Fibroblast of mammary gland (primary cell): ENCODE results near the gene RBP5.

Experiments used
- DNase-seq: peaks from one replicate; pipeline ENCODE4 v3.0.0-alpha.2; 2010; ENCODE audit warnings: low read depth
- H3K4me3 ChIP-seq: 2 replicates; pipeline ENCODE4 v1.5.1; 2011; ENCODE audit warnings: low read depth, mild to moderate bottlenecking, low read length, moderate library complexity; ENCODE audit not compliant: control insufficient read depth
- TF ChIP-seq, protein P1 (sequence below): conservative IDR thresholded peaks from 2 replicates; pipeline ENCODE4 v1.5.1; 2011; ENCODE audit warnings: low read depth, low read length, inconsistent platforms; ENCODE audit not compliant: control insufficient read depth, insufficient read depth

RBP5 gene

DNA sequence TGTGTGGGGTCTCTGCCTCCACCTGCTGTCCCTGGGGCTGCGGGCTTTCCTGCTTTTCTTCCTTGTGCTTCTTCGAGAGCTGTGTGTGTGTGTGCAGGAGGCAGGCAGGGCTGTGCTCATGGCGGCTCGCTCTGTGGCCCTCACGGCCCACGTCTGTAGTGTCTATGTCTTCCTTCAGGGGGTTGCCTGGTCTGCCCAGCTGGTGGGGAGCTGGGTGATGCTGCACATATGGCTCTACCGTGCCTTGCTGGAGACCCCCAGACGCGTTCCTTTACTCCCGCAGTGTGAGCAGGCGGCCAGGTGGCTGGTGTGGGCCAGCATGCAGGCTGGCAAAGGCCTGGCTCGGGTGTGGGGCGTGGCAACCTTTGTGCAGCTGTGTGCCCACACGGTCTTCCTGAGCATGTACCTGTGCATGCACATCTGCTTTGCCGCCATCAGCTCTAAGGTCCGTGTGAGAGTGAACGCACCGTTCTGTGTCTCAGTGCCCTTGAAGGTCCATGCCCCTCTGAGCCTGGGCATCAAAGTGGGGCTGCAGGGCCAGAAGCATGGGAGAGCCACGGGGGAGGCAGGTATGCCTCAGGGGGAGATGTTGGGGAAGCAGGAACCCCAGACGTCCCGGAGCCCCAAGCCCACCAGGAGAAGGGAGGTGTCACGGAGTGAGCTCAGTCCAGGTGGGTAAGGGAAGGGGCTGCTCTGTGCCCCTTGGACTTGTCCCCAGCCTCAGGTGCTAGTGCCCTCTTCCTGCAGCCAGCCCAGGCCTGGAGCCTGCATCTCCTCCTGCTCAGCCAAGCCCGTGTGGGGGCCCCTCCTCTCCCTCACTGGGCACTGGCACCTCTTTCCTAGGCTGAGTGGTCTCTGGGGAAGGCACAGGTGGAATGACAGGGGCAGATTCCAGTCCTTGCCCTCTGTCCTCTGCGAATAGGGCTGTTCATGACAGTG, 27.8 kb upstream of the RBP5 start:
- TF ChIP-seq, protein P1, sequence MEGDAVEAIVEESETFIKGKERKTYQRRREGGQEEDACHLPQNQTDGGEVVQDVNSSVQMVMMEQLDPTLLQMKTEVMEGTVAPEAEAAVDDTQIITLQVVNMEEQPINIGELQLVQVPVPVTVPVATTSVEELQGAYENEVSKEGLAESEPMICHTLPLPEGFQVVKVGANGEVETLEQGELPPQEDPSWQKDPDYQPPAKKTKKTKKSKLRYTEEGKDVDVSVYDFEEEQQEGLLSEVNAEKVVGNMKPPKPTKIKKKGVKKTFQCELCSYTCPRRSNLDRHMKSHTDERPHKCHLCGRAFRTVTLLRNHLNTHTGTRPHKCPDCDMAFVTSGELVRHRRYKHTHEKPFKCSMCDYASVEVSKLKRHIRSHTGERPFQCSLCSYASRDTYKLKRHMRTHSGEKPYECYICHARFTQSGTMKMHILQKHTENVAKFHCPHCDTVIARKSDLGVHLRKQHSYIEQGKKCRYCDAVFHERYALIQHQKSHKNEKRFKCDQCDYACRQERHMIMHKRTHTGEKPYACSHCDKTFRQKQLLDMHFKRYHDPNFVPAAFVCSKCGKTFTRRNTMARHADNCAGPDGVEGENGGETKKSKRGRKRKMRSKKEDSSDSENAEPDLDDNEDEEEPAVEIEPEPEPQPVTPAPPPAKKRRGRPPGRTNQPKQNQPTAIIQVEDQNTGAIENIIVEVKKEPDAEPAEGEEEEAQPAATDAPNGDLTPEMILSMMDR, result no peak
- no peak overlapping the region for H3K4me3 ChIP-seq
- DNase-seq, result no peak

DNA sequence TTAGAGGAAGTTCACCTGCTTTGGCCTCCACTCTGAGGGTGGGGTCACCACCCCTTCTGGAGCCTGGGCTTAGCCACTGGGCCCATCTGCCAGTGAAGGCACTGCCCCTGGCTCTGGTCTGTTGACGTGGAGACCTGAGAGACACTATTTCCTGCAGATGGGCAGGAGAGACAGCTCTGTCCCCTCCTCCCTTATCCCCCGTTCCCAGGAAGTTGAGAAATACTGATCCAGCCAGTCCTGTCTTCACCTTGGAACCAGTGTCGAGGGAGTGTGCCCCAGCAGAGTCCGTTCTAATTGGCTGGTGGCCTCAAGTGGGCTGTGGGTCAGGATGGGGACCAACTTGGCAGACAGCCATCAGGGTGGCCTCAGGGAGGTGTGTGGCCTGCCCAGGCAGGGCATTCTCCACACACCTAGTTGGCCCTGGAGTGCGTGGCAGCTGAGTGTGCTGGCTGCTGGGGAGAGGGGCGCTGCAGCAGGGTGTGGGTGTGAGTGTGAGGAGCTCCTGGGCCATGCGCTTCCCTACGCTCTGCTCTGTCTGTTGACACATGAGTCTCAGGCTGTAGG, 26.9 kb upstream of the RBP5 start:
- no peak overlapping the region for H3K4me3 ChIP-seq
- DNase-seq, result no peak
- TF ChIP-seq, protein P1, result no peak

DNA sequence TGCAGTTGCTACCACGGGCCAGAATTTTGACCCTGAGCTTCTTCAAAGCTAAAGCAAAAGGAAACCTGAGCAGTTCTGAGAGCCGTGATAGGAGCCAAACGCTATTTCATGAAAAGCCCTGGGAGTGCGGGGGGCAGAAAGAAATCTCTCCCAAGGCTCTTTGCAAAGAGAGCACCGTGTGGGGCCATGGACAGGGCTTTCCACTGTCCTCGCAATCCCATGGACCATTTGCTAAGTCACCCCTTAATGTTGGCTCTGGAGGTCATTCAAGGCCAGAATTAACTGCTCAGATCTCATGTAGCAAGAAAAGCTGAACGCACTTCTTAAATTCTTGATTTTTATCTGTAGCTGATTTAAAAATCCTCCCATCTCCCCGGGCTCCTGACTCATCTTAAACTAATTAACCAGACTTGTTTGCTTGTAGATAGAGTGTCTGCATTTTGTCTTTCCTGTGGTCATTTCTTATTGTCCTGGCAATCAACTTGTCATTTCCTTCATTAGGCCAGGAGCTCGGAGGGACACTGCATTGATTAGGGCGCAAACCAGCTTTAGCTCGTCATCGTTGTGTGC, 26.3 kb upstream of the RBP5 start:
- TF ChIP-seq, protein P1, result no peak
- no peak for DNase-seq
- no peak overlapping the region for H3K4me3 ChIP-seq

DNA sequence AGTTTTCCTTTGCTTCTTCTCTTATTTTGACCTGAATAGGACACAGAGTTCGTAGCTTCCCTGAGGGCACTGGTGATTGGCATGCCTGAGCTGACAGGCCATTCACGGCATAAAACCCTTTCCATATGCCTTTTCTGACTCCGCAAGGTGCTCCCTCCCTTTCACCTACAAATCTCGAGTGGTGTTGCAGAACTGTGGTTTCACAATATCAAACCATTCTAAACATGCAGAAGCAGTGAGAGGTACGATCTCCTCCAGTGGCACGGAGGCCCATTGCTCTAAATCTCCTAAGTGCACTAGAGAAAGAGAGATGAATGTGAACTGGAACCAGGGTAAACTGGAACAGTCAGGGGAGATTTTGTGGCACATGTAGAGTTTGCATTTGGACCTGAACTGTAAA, 25.4 kb upstream of the RBP5 start:
- TF ChIP-seq, protein P1, result no peak
- no peak overlapping the region for H3K4me3 ChIP-seq
- no peak for DNase-seq

DNA sequence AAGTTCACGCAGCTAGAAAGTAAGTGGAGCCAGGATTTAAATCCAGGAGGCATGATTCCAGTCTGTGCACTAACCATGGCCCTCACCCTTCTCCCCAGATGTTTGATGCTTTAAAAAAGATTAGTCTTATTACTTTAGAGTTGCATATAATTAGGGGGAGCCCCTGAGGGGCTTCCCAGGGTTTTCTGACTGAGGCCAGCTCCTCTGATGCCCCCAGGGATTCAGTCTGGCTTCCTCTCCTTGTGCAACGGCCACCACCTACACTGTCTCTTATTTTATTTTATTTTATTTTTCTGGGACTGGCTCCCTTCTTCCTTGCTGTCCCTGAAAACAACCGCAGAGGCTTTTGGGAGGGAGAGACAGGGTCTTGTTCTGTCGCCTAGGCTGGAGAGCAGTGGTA, 24.1 kb upstream of the RBP5 start:
- H3K4me3 ChIP-seq, result no peak overlapping the region
- TF ChIP-seq, protein P1, result no peak
- no peak for DNase-seq

DNA sequence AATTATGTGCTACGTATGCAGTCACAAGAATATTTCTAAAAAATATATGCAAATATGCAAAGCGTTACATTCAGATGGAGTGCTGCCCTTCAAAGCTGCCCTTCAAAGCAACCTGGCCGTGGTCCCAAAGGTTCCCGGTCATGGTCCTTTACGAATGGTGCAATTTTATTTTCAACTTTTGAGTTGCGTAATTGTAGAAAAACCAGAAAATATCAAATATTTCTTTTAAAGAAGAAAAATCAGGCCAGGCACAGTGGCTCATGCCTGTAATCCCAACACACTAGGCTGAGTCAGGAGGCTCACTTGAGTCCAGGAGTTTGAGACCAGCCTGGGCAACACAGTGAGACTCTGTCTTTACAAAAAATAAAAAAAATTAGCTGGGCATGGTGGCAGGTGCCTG, 22.8 kb upstream of the RBP5 start:
- TF ChIP-seq, protein P1, result no peak

More for the DNA sequence above, 22.8 kb upstream of the RBP5 start:
- no peak for DNase-seq
- no peak overlapping the region for H3K4me3 ChIP-seq
